GM18499 (cell line): Measurements from ENCODE around the gene CADM1.

Source experiments
- ATAC-seq: cut with Tn5 transposase; IDR thresholded peaks from one replicate; pipeline ENCODE4 v1.9.1; 2021; ENCODE audit warnings: moderate number of reproducible peaks; ENCODE audit not compliant: insufficient read depth, unreplicated experiment

Gene CADM1

DNA sequence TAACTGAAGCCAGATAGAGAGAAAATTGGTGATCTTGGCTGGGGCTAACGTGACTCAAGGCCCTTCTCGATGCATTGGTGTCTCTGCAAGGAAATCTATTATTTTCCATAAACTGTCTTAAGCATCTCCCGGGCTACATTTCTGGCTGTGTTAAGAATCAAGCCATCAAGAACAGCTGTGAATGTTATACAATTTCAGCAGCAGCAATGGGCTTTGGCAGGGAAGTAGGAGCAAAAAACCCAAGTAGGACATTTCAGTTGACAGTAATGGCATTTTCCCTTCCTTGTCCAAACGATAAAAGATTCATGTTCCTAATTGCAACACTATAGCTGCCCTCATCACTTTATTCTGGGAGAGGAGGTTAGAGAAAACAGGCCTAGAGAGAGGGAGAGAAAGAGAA lies 335.0 kb downstream of the CADM1 start:
- ATAC-seq: no peak

DNA sequence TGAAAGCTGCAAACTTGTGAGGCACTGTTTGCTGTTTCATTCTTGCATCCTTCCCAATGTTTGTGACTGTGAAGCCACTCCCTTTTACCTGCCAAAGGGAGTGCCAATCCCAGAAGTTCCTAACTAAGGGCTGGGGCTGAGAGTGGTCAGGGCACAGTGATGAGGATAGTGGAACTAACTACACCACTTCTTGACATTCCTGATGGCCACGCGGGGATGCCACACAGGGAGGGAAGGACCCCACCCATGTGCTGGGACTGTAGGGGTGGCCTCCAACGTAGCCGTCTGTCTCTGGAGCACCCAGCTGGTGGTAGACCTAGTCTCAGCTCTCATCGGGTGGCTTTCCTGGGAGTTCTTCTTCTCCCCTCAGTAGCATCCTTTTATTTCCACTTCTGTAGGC lies 335.5 kb downstream of the CADM1 start:
- ATAC-seq: no peak

DNA sequence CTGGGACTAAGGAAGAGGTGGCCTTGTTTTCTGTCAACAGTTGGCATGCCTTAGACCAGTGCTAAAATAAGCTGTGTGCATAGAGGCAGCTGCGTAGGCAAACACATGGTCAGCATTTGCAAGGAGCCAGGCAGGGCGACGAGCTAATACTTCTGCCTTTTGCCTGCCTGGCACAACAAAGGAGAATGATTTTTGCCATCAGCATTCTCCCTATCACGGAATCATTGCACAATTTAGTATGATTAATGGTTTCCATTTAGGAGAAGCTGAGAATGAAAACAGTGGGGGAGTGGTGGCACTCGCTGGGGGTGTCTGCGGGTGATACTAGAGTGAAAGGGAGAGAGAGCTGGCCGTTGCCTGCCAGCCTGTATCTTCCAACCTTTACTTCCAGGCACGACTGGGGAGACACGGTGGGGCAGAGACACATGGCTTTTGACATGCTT lies 336.0 kb downstream of the CADM1 start:
- ATAC-seq: no peak

DNA sequence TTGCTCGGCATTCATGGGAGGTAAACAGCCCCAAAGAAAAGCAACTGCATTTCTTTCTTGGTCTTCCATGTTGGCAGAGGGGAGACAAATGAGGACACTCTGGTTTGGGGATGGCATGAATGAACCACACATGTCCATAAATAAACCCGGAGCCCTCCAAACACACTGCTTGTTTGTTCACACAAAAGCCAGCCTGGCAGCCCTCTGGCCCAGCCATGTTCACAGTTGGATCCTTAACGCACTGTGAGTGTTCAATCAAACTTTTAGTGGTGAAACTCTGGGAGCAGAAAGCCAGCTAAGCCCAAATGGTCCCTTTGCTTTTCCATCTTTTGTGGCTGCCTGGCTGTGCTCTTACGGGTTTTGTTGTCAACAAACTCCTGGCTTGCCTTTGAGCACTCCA lies 336.8 kb downstream of the CADM1 start:
- no peak for ATAC-seq

GRCh38 chr11:115166820-115167219 lies 337.4 kb downstream of the CADM1 start:
- ATAC-seq: no peak

- ATAC-seq: no peak
Measured at GRCh38 chr11:115164774-115165173, 339.4 kb downstream of the CADM1 start.

DNA sequence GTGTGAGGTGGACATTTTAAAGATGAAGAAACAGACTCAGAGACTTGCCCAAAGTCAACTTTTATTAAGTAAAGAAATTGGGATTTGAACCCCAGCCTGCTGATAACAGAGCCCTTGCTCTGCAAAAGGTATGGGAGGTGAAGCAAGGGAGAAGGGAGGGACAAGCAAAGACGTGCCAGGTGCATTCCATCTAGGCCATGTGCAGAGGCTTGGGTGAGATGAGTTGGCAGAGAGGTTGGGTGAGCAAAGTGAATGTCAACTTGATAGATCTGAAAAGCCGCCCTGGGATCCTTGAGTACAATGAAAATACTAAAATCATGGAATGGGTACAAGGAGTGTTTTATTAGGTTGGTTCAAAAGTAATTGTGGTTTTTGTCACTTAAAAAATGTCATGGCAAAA lies 341.3 kb downstream of the CADM1 start:
- no peak for ATAC-seq

- no peak for ATAC-seq
Measured at GRCh38 chr11:115161876-115162275, 342.3 kb downstream of the CADM1 start.

GRCh38 chr11:115159207-115159606 lies 345.0 kb downstream of the CADM1 start:
- no peak for ATAC-seq

- ATAC-seq: no peak
Measured at GRCh38 chr11:115158053-115158452, 346.2 kb downstream of the CADM1 start.

GRCh38 chr11:115157247-115157646 lies 347.0 kb downstream of the CADM1 start:
- no peak for ATAC-seq

GRCh38 chr11:115155978-115156377 lies 348.2 kb downstream of the CADM1 start:
- ATAC-seq: no peak

GRCh38 chr11:115155320-115155719 lies 348.9 kb downstream of the CADM1 start:
- ATAC-seq: no peak

DNA sequence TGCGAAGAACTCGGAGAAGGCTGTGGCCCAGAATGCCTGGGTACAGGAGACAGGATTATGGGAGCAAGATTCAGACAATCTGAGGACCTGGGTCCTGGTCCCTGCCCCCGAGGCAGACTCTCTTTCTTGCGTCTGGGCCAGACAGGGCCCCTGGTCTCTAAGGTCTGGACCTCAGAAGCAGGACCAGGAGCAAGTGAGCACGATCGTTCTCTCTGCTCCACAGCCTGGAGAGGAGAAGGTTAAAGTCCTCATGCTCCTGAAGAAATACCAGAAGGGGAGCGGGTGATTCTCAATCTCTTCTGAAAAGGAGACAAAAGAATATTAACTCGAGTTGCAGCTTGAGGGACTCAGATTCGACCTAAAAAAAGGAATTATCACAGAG lies 349.9 kb downstream of the CADM1 start:
- no peak for ATAC-seq

- ATAC-seq: no peak
Measured at GRCh38 chr11:115153731-115154354, 350.4 kb downstream of the CADM1 start.

GRCh38 chr11:115153135-115153534 lies 351.1 kb downstream of the CADM1 start:
- ATAC-seq: no peak

DNA sequence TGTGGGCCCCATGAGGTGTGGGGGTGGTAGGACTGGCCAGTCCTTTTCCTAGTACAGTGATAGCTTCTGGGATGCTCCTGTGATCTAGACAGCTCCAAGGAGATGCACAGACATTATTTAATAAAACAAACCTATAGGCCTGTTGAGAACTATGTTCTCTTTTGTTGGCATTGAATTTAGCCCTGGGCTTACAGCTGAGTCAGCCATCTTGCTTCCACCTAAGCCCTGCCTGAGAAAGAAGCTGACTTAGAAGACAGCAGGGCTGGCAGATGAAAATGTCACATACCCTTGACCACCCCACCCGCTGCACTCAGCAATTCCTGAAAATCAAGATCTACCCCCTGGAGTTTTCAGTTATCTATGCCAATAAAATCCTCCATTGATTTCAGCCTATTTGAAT lies 353.2 kb downstream of the CADM1 start:
- ATAC-seq: no peak

- ATAC-seq: no peak
Measured at GRCh38 chr11:115148691-115149090, 355.5 kb downstream of the CADM1 start.

DNA sequence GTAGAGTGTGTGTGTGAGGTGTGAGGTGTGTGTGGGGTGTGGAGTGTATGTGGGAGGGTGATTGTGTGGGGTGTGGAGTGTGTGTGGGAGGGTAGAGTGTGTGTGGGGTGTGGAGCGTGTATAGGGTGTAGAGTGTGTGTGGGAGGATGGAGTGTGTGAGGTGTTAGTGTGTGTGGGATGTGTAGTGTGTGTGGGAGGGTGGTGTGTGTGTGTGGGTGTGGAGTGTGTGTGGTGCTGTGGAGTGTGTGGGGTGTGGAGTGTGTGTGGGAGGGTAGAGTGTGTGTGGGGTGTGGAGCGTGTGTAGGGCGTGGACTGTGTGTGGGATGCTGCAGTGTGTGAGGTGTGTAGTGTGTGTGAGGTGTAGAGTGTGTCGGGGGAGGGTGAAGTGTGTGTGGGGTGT lies 356.1 kb downstream of the CADM1 start:
- no peak for ATAC-seq

DNA sequence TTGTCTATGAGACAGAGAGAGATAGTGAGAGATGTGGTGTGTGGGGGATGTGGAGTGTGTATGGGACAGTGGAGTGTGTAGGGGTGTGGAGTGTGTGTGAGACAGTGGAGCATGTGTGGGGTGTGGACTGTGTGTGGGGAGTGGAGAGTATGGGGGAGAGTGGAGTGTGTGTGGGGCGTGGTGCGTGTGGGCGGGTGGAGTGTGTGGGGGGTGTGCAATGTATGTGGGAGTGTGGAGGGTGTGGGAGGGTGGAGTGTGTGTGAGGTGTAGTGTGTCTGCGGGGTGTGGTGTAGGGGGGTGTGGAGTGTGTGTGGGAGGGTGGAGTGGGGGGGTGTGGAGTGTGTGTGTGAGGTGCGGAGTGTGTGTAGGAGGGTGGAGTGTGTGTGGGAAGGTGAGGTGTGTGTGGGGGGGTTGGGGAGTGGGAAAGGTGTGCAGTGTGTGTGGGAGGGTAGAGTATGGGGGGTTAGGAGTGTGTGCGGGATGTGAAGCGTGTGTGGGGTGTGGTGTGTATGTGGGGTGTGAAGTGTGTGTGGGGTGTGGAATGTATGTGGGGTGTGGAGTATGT lies 356.9 kb downstream of the CADM1 start:
- ATAC-seq: no peak

GRCh38 chr11:115146425-115146824 lies 357.8 kb downstream of the CADM1 start:
- no peak for ATAC-seq

GRCh38 chr11:115145324-115145723 lies 358.9 kb downstream of the CADM1 start:
- ATAC-seq: no peak
